Right lobe of liver (tissue), 6 donors: ENCODE measurements around the gene PCA3. TPM values are rescaled to one million over a fixed set of nuclear protein-coding genes. Genes with fewer than 3 reads are reported as not detected.

ENCODE experiments used
- ATAC-seq, 4 donors: fragments of 200-7000 bp; cut with Tn5 transposase; one replicate each; pipeline ENCODE4 v1.9.1; 2020; ENCODE audit warnings: mild to moderate bottlenecking in 4 of 4, moderate library complexity in 4 of 4
- DNase-seq, 3 donors: peaks; one replicate each; pipeline ENCODE4 v3.0.0-alpha.2; 2020
- H3K27ac ChIP-seq, 3 donors: fragments of 200-600 bp; one replicate each; pipeline ENCODE4 v1.8.0; 2022
- H3K27me3 ChIP-seq, 2 donors: fragments of 200-600 bp; one replicate each; pipeline ENCODE4 v1.8.0; 2022
- H3K36me3 ChIP-seq, 4 donors: fragments of 200-600 bp; sonication (generic) in 1 of 4; one replicate each; pipeline versions ENCODE4 v1.5.1 to v1.8.0; 2017 to 2022; ENCODE audit warnings: control low read depth in 1 of 4
- H3K4me1 ChIP-seq, 4 donors: fragments of 200-600 bp; sonication (generic) in 1 of 4; one replicate each; pipeline versions ENCODE4 v1.5.1 to v1.8.0; 2017 to 2022; ENCODE audit warnings: control low read depth in 1 of 4
- H3K4me3 ChIP-seq, 3 donors: fragments of 200-600 bp; one replicate each; pipeline ENCODE4 v1.8.0; 2022
- H3K9me3 ChIP-seq, 4 donors: fragments of 200-600 bp; sonication (generic) in 1 of 4; one replicate each; pipeline versions ENCODE4 v1.5.1 to v1.8.0; 2017 to 2022; ENCODE audit warnings: control low read depth in 1 of 4
- POLR2A ChIP-seq: fragments of 450-650 bp; IDR thresholded peaks from one replicate; pipeline ENCODE4 v1.6.1; 2017; ENCODE audit warnings: antibody characterized with exemption, mild to moderate bottlenecking
- WGBS: methylation state at CpG from one replicate; pipeline ENCODE4 v1.1.6; 2018; ENCODE audit warnings: low coverage, low lambda C conversion rate; ENCODE audit not compliant: insufficient coverage; ENCODE audit errors: missing lambda C conversion rate; 5-methylcytosine and 5-hydroxymethylcytosine counted together
- intact Hi-C, 2 donors: fragments of 100-400 bp; cut with DNase I; formaldehyde crosslinking; loops; one replicate each; pipeline versions ENCODE4 v1.11.2 to v1.14.1; 2022
- total RNA-seq, 6 experiments: library from RNA; depleted of rRNA in 2 of 6; stranded (reverse); fragments of >200 nt in 2 of 6; fragmentation: NEBNext Ultra II Directional in 3 of 6; extraction: Animal tissue kit (Norgen Biotek cat#: 25700) in 3 of 6; gene quantifications; one replicate each; pipeline versions ENCODE4 v1.1.0 to v1.2.4, GENCODE V29; 2016 to 2023
- TF ChIP-seq, protein P1 (sequence below), 4 donors: fragments of 200-600 bp in 3 of 4; fragments of 450-650 bp in 1 of 4; IDR thresholded peaks; one replicate each; pipeline versions ENCODE4 v1.5.1 to v1.8.0; 2016 to 2022; ENCODE audit warnings: antibody characterized with exemption in 4 of 4, mild to moderate bottlenecking in 2 of 4
- donor health status: DM: no; HTN: yes; CAD: no.
- donor health status: DM: no; HTN: no; CAD: no.
- donor health status: DM: no; HTN: no; CAD: no.
- donor health status: DM: no; HTN: yes; CAD: no.
- donor health status: DM: no; HTN: yes; CAD: no.

Gene PCA3
- total RNA-seq, 6 experiments from 2014 or later = 0.09 to 0.59 (median 0.46) TPM; not detected in 1

- Histone ChIP-seq H3K9me3 (no peaks in the 10 kb centered on the region), H3K27ac (no peak overlapping the region), H3K36me3 (no peaks in the 10 kb centered on the region), H3K27me3 (no peaks in the 10 kb centered on the region), H3K4me1 (no peaks in the 10 kb centered on the region), H3K4me3 (no peak overlapping the region)
- intact Hi-C loops = no loop called here
- DNase-seq = no peak
- TF ChIP-seq POLR2A = no peak
- TF ChIP-seq, protein P1, sequence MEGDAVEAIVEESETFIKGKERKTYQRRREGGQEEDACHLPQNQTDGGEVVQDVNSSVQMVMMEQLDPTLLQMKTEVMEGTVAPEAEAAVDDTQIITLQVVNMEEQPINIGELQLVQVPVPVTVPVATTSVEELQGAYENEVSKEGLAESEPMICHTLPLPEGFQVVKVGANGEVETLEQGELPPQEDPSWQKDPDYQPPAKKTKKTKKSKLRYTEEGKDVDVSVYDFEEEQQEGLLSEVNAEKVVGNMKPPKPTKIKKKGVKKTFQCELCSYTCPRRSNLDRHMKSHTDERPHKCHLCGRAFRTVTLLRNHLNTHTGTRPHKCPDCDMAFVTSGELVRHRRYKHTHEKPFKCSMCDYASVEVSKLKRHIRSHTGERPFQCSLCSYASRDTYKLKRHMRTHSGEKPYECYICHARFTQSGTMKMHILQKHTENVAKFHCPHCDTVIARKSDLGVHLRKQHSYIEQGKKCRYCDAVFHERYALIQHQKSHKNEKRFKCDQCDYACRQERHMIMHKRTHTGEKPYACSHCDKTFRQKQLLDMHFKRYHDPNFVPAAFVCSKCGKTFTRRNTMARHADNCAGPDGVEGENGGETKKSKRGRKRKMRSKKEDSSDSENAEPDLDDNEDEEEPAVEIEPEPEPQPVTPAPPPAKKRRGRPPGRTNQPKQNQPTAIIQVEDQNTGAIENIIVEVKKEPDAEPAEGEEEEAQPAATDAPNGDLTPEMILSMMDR (IDR thresholded peaks at IDR 0.05) = no peak
- ATAC-seq = no peak
These were observed 20.6 kb downstream of the PCA3 start for GRCh38 chr9:76784881-76785280.

DNA sequence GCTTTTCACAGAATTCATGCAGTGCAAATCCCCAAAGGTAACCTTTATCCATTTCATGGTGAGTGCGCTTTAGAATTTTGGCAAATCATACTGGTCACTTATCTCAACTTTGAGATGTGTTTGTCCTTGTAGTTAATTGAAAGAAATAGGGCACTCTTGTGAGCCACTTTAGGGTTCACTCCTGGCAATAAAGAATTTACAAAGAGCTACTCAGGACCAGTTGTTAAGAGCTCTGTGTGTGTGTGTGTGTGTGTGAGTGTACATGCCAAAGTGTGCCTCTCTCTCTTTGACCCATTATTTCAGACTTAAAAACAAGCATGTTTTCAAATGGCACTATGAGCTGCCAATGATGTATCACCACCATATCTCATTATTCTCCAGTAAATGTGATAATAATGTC lies 21.3 kb downstream of the PCA3 start:
- no peak for ATAC-seq
- H3K4me3 ChIP-seq = no peak overlapping the region
- WGBS = 79% methylated on average over 1 of the region's 1 CpG
- intact Hi-C loops = no loop called here
- no peaks in the 10 kb centered on the region for H3K4me1 ChIP-seq
- DNase-seq = no peak
- H3K27ac ChIP-seq = no peak overlapping the region
- H3K36me3 ChIP-seq = no peaks in the 10 kb centered on the region
- H3K9me3 ChIP-seq = no peaks in the 10 kb centered on the region
- no peak for TF ChIP-seq POLR2A
- TF ChIP-seq, protein P1 (IDR thresholded peaks at IDR 0.05) = no peak
- no peaks in the 10 kb centered on the region for H3K27me3 ChIP-seq

DNA sequence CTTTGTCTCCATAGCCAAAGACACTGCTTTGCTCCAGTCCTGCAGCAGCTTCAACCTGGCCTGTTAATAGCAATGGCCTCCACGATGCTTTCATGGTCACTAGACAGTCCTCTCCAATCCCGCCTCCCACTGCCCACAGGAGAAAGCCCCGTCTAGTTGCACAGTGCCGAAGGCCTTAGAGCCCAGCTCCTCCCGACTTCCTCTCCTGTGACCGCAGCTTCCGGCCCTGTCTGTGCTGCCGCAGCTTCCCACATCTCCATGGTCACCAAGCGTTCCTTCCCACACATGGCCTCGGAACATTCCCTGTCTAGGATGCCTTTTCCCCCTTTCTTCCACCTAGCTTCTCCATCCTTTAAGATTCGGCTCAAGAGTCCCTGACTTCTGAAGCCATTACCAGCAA lies 23.4 kb downstream of the PCA3 start:
- TF ChIP-seq, protein P1 (IDR thresholded peaks at IDR 0.05) = no peak
- TF ChIP-seq POLR2A = no peak
- ATAC-seq = no peak
- Histone ChIP-seq H3K36me3 (no peaks in the 10 kb centered on the region), H3K9me3 (no peaks in the 10 kb centered on the region), H3K4me1 (no peaks in the 10 kb centered on the region), H3K27me3 (no peaks in the 10 kb centered on the region), H3K27ac (no peak overlapping the region), H3K4me3 (no peak overlapping the region)
- no peak for DNase-seq
- WGBS = 71% methylated on average over 11 of the region's 11 CpGs
- intact Hi-C loops = no loop called here

DNA sequence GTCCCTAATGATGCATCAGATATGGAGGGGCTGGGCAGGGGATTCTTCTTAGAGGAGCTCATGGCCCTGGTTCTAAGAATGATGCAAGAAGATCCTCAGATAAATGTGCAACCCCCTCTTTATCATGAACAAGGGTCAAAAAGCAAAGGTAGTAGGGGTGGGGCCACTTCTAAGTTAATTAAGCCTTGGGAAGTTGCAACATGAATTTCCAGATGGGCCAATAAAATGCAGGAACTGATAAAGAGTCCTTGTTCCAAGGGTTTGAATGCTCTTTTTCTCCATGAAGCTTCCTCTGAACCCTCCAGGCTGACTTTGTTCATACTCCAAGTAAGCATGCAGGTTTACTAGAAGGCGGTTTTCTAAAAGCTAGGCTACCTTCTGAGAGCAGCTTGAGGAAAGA lies 25.6 kb downstream of the PCA3 start:
- Histone ChIP-seq H3K4me1 (no peaks in the 10 kb centered on the region), H3K27ac (no peak overlapping the region), H3K9me3 (no peaks in the 10 kb centered on the region), H3K27me3 (no peaks in the 10 kb centered on the region), H3K36me3 (no peaks in the 10 kb centered on the region), H3K4me3 (no peak overlapping the region)
- TF ChIP-seq, protein P1 (IDR thresholded peaks at IDR 0.05) = no peak
- TF ChIP-seq POLR2A = no peak
- intact Hi-C loops = no loop called here
- DNase-seq (no peak), ATAC-seq (no peak)
- WGBS = 88% methylated on average over 1 of the region's 1 CpG

- intact Hi-C loops = no loop called here
- ATAC-seq (no peak), DNase-seq (no peak)
These were observed 29.7 kb downstream of the PCA3 start for GRCh38 chr9:76793784-76794431.

More at GRCh38 chr9:76793784-76794431, 29.7 kb downstream of the PCA3 start:
- no peak for TF ChIP-seq POLR2A
- TF ChIP-seq, protein P1 (IDR thresholded peaks at IDR 0.05) = no peak
- H3K9me3 ChIP-seq = no peaks in the 10 kb centered on the region
- no peaks in the 10 kb centered on the region for H3K27me3 ChIP-seq
- no peak overlapping the region for H3K4me3 ChIP-seq
- H3K36me3 ChIP-seq = no peaks in the 10 kb centered on the region
- 72% methylated on average over 13 of the region's 15 CpGs for WGBS
- no peak overlapping the region for H3K27ac ChIP-seq
- no peaks in the 10 kb centered on the region for H3K4me1 ChIP-seq
